ENCODE measurements around the gene TLE7. TPM values are rescaled to one million over a fixed set of nuclear protein-coding genes. Genes with fewer than 3 reads are reported as not detected.
A peak's percentile ranks its signal among the peaks of the same experiment; 100 is the strongest.

Gene TLE7
- total RNA-seq, 2 donors from 2014 or later = 0.22 to 0.24 TPM

GRCh38 chr16:71431176-71431575, 10.7 kb downstream of the TLE7 start:
- Mint-ChIP-seq H3K27me3 (ENCODE audit: insufficient read depth) (peaks cover 40% of the 10 kb centered on the region), H3K36me3 (ENCODE audit: low read depth) (no peaks in the 10 kb centered on the region), H3K27ac (no peak overlapping the region), H3K9me3 (no peaks in the 10 kb centered on the region), H3K4me1 (peaks cover 10% of the 10 kb centered on the region), H3K4me3 (no peak overlapping the region)
- Histone ChIP-seq H3K4me3 (ENCODE audit: low read length) (peak overlapping the region; percentile 17), H3K27ac (ENCODE audit: low read depth, low read length) (no peak overlapping the region), H3K27me3 (ENCODE audit: control insufficient read depth, insufficient read depth, low read length, poor library complexity, severe bottlenecking) (peaks cover 13% of the 10 kb centered on the region), H3K9ac (ENCODE audit: extremely low read depth, low read length, poor library complexity, severe bottlenecking) (no peak overlapping the region), H3K36me3 (ENCODE audit: control insufficient read depth, insufficient read depth, low read length) (no peaks in the 10 kb centered on the region), H3K4me1 (ENCODE audit: control insufficient read depth, insufficient read depth, low read length) (peaks cover 15% of the 10 kb centered on the region), H3K9me3 (ENCODE audit: control insufficient read depth, low read length) (no peaks in the 10 kb centered on the region)
- DNase-seq = no peak
- no peak for TF ChIP-seq CTCF (conservative IDR thresholded peaks at IDR 0.05)
- 79 to 94% methylated on average over 8 to 14 of the region's 14 CpGs for WGBS, 2 experiments (ENCODE audit: insufficient coverage in 1 of 2, insufficient read length in 1 of 2)

GRCh38 chr16:71430744-71431143, 11.1 kb downstream of the TLE7 start:
- Mint-ChIP-seq H3K4me3 (no peak overlapping the region), H3K4me1 (peaks cover 10% of the 10 kb centered on the region), H3K36me3 (ENCODE audit: low read depth) (no peaks in the 10 kb centered on the region), H3K9me3 (no peaks in the 10 kb centered on the region), H3K27me3 (ENCODE audit: insufficient read depth) (peaks cover 44% of the 10 kb centered on the region), H3K27ac (no peak overlapping the region)
- TF ChIP-seq CTCF (conservative IDR thresholded peaks at IDR 0.05) = no peak
- WGBS, 2 experiments (ENCODE audit: insufficient coverage in 1 of 2, insufficient read length in 1 of 2) = 67 to 82% methylated on average over 6 of the region's 6 CpGs
- no peak overlapping the region for H3K27ac ChIP-seq (ENCODE audit: low read depth, low read length)
- H3K27me3 ChIP-seq (ENCODE audit: control insufficient read depth, insufficient read depth, low read length, poor library complexity, severe bottlenecking) = peaks cover 8% of the 10 kb centered on the region
- H3K4me3 ChIP-seq (ENCODE audit: low read length) = peak overlapping the region; percentile 17
- no peak overlapping the region for H3K9ac ChIP-seq (ENCODE audit: extremely low read depth, low read length, poor library complexity, severe bottlenecking)
- no peaks in the 10 kb centered on the region for H3K9me3 ChIP-seq (ENCODE audit: control insufficient read depth, low read length)
- peaks cover 15% of the 10 kb centered on the region for H3K4me1 ChIP-seq (ENCODE audit: control insufficient read depth, insufficient read depth, low read length)
- no peak for DNase-seq
- no peaks in the 10 kb centered on the region for H3K36me3 ChIP-seq (ENCODE audit: control insufficient read depth, insufficient read depth, low read length)

GRCh38 chr16:71429581-71429980, 12.3 kb downstream of the TLE7 start:
- WGBS, 2 experiments (ENCODE audit: insufficient coverage in 1 of 2, insufficient read length in 1 of 2) = 93 to 95% methylated on average over 3 of the region's 3 CpGs

More at GRCh38 chr16:71429581-71429980, 12.3 kb downstream of the TLE7 start:
- H3K4me1 Mint-ChIP-seq = peaks cover 10% of the 10 kb centered on the region
- DNase-seq = no peak
- TF ChIP-seq CTCF (conservative IDR thresholded peaks at IDR 0.05) = no peak
- Histone ChIP-seq H3K4me3 (ENCODE audit: low read length) (no peak overlapping the region), H3K4me1 (ENCODE audit: control insufficient read depth, insufficient read depth, low read length) (peaks cover 15% of the 10 kb centered on the region), H3K27me3 (ENCODE audit: control insufficient read depth, insufficient read depth, low read length, poor library complexity, severe bottlenecking) (peaks cover 18% of the 10 kb centered on the region), H3K27ac (ENCODE audit: low read depth, low read length) (no peak overlapping the region), H3K9ac (ENCODE audit: extremely low read depth, low read length, poor library complexity, severe bottlenecking) (no peak overlapping the region), H3K36me3 (ENCODE audit: control insufficient read depth, insufficient read depth, low read length) (no peaks in the 10 kb centered on the region), H3K9me3 (ENCODE audit: control insufficient read depth, low read length) (no peaks in the 10 kb centered on the region)
- no peak overlapping the region for H3K4me3 Mint-ChIP-seq
- no peaks in the 10 kb centered on the region for H3K9me3 Mint-ChIP-seq
- peaks cover 56% of the 10 kb centered on the region for H3K27me3 Mint-ChIP-seq (ENCODE audit: insufficient read depth)
- no peak overlapping the region for H3K27ac Mint-ChIP-seq
- H3K36me3 Mint-ChIP-seq (ENCODE audit: low read depth) = no peaks in the 10 kb centered on the region

All from endodermal cell (in vitro differentiated cells).